Measurements from ENCODE around the gene SIK2. TPM values are rescaled to one million over a fixed set of nuclear protein-coding genes. Genes with fewer than 3 reads are reported as not detected.
A peak's percentile ranks its signal among the peaks of the same experiment; 100 is the strongest.

Gene SIK2
- total RNA-seq, 3 donors from 2014 or later (not counting 1 experiment from before 2014, with no cell fraction given): 7.1 to 14.3 (median 8.4) TPM

DNA sequence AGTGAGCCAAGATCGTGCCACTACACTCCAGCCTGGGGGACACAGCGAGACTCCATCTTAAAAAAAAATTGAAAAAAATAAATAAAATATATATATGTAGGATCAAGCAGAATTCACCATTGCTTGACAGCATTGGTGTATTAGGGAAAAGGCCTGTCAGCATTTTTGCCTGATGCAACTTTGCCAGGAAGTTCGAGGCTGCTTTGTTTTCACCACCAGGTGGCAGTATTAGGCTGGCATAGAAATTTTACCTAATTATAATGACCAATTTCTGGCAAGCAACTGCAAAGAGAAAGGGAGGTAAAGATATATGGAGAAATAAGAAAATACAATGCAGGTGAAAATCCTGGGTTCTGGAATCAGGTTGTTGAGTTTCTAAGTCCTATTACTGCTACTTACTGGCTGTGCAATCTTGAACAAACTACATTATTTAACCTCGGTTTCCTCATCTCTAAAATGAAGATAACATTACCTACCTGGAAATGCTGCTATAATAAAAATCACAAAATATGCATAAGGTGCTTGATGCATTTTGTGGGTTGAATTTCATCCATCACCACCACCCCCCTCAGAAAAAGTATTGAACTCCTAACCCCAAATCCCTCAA, 37.0 kb upstream of the SIK2 start:
- Histone ChIP-seq H3K36me3 (ENCODE audit: control insufficient read depth, insufficient read depth, low read length) (no peaks in the 10 kb centered on the region), H3K27me3 (ENCODE audit: control insufficient read depth, insufficient read depth, low read length) (no peaks in the 10 kb centered on the region), H3K27ac (ENCODE audit: low read length) (no peak overlapping the region), H3K4me3 (ENCODE audit: low read length) (no peak overlapping the region), H3K4me1 (ENCODE audit: control insufficient read depth, insufficient read depth, low read length) (no peaks in the 10 kb centered on the region), H3K9me3 (ENCODE audit: control insufficient read depth, insufficient read depth, low read length) (no peaks in the 10 kb centered on the region)
- TF ChIP-seq CTCF (IDR thresholded peaks at IDR 0.05): peak; percentile 91
- H3K27ac Mint-ChIP-seq: no peak overlapping the region
- H3K4me1 Mint-ChIP-seq: no peaks in the 10 kb centered on the region
- whole genome bisulfite sequencing (ENCODE audit: insufficient coverage): 0% methylated on average over 1 of the region's 4 CpGs
- H3K27me3 Mint-ChIP-seq (ENCODE audit: low read depth in 2 of 2): peaks cover 0 to 18% of the 10 kb centered on the region in 2 donors
- H3K4me3 Mint-ChIP-seq: no peak overlapping the region
- H3K36me3 Mint-ChIP-seq: no peaks in the 10 kb centered on the region
- no peaks in the 10 kb centered on the region for H3K9me3 Mint-ChIP-seq
- intact Hi-C loops (cut with micrococcal nuclease): loop anchor here (1.0 kb wide), 2 partner anchors 212 to 276 kb away; no protein-coding TSS in a partner anchor
- ATAC-seq: peak; percentile 49 to 57 (median 53)
- DNase-seq: peak; percentile 41 to 80

- no peak overlapping the region for H3K4me3 Mint-ChIP-seq
- DNase-seq: no peak
- no peaks in the 10 kb centered on the region for H3K36me3 Mint-ChIP-seq
- no peak overlapping the region for H3K27ac Mint-ChIP-seq
- Histone ChIP-seq H3K4me1 (ENCODE audit: control insufficient read depth, insufficient read depth, low read length) (no peaks in the 10 kb centered on the region), H3K27ac (ENCODE audit: low read length) (no peak overlapping the region), H3K36me3 (ENCODE audit: control insufficient read depth, insufficient read depth, low read length) (no peaks in the 10 kb centered on the region), H3K4me3 (ENCODE audit: low read length) (no peak overlapping the region), H3K9me3 (ENCODE audit: control insufficient read depth, insufficient read depth, low read length) (no peaks in the 10 kb centered on the region), H3K27me3 (ENCODE audit: control insufficient read depth, insufficient read depth, low read length) (no peaks in the 10 kb centered on the region)
- intact Hi-C loops (cut with micrococcal nuclease): no loop called here
- H3K9me3 Mint-ChIP-seq: no peaks in the 10 kb centered on the region
- no peaks in the 10 kb centered on the region for H3K4me1 Mint-ChIP-seq
- no peak for ATAC-seq
- no peak for TF ChIP-seq CTCF (IDR thresholded peaks at IDR 0.05)
- H3K27me3 Mint-ChIP-seq (ENCODE audit: low read depth in 2 of 2): peaks cover 2 to 22% of the 10 kb centered on the region in 2 donors
- 87% methylated on average over 5 of the region's 7 CpGs for WGBS (ENCODE audit: insufficient coverage)
These were observed 35.9 kb upstream of the SIK2 start for GRCh38 chr11:111566324-111566723.

- no peak for TF ChIP-seq CTCF (IDR thresholded peaks at IDR 0.05)
- H3K9me3 Mint-ChIP-seq: no peaks in the 10 kb centered on the region
- H3K9me3 ChIP-seq (ENCODE audit: control insufficient read depth, insufficient read depth, low read length): no peaks in the 10 kb centered on the region
- DNase-seq (no peak), ATAC-seq (no peak)
- no peaks in the 10 kb centered on the region for H3K27me3 ChIP-seq (ENCODE audit: control insufficient read depth, insufficient read depth, low read length)
- 83% methylated on average over 1 of the region's 4 CpGs for WGBS (ENCODE audit: insufficient coverage)
- no peak overlapping the region for H3K4me3 ChIP-seq (ENCODE audit: low read length)
- no peaks in the 10 kb centered on the region for H3K36me3 ChIP-seq (ENCODE audit: control insufficient read depth, insufficient read depth, low read length)
- intact Hi-C loops (cut with micrococcal nuclease): no loop called here
- H3K27ac ChIP-seq (ENCODE audit: low read length): no peak overlapping the region
- no peaks in the 10 kb centered on the region for H3K4me1 ChIP-seq (ENCODE audit: control insufficient read depth, insufficient read depth, low read length)
- H3K36me3 Mint-ChIP-seq: no peaks in the 10 kb centered on the region
- no peak overlapping the region for H3K27ac Mint-ChIP-seq
- H3K4me1 Mint-ChIP-seq: peaks cover 0 to 3% of the 10 kb centered on the region in 2 donors
- H3K27me3 Mint-ChIP-seq (ENCODE audit: low read depth in 2 of 2): peaks cover 5 to 7% of the 10 kb centered on the region in 2 donors
- no peak overlapping the region for H3K4me3 Mint-ChIP-seq
These were observed 32.8 kb upstream of the SIK2 start for GRCh38 chr11:111569476-111569875.

DNA sequence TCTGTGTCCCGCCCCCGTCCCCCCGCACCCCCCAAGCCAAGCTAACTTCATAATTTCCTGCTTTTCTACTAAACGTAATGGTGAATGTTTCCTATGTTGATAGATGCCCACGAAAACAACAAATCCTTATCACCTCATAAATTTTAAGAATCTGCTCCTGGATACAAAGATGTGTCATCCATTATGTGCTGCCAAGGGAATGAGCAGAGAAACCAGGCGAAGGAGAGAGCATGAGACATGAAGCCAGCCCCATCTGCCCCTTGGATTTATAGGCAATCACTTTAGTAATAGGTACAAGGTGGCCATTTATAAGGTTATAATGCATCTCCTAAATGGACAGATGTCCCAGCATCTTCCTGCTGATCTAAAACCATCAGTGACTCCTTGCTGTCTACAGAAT, 31.5 kb upstream of the SIK2 start:
- no peaks in the 10 kb centered on the region for H3K36me3 Mint-ChIP-seq
- H3K27ac Mint-ChIP-seq: no peak overlapping the region
- peaks cover 0 to 10% of the 10 kb centered on the region in 2 donors for H3K4me1 Mint-ChIP-seq
- no peaks in the 10 kb centered on the region for H3K9me3 ChIP-seq (ENCODE audit: control insufficient read depth, insufficient read depth, low read length)
- no peak overlapping the region for H3K4me3 Mint-ChIP-seq
- no peak for TF ChIP-seq CTCF (IDR thresholded peaks at IDR 0.05)
- H3K4me1 ChIP-seq (ENCODE audit: control insufficient read depth, insufficient read depth, low read length): no peaks in the 10 kb centered on the region
- 95% methylated on average over 5 of the region's 6 CpGs for WGBS (ENCODE audit: insufficient coverage)
- H3K27ac ChIP-seq (ENCODE audit: low read length): no peak overlapping the region
- no peak overlapping the region for H3K4me3 ChIP-seq (ENCODE audit: low read length)
- DNase-seq (no peak), ATAC-seq (no peak)
- H3K36me3 ChIP-seq (ENCODE audit: control insufficient read depth, insufficient read depth, low read length): no peaks in the 10 kb centered on the region
- intact Hi-C loops (cut with micrococcal nuclease): no loop called here
- no peaks in the 10 kb centered on the region for H3K9me3 Mint-ChIP-seq
- no peaks in the 10 kb centered on the region for H3K27me3 ChIP-seq (ENCODE audit: control insufficient read depth, insufficient read depth, low read length)
- peaks cover 5 to 7% of the 10 kb centered on the region in 2 donors for H3K27me3 Mint-ChIP-seq (ENCODE audit: low read depth in 2 of 2)

All from natural killer cell (primary cell).